ENCODE data around the gene AOPEP.

AOPEP gene

DNA sequence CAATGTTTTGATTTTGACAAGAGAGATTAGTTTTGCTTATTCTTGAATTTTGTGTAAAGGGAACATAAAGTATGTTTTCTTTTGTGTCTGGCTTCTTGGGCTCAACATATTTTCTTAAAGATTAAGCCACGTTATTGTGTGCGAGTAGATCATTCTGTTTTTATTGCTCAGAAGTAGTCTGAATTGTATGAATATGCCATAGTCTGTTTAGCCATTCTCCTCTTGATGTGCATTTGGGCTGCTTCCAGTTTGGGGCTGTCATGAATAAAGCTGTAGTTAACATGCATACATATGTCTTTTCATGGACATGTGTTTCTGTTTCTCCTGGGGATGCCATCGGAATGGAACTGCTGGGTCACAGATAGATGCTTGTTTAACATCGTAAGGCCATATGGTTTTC is 392.1 kb downstream of the AOPEP start:
- DNase-seq (ENCODE audit: low read depth): no peak

DNA sequence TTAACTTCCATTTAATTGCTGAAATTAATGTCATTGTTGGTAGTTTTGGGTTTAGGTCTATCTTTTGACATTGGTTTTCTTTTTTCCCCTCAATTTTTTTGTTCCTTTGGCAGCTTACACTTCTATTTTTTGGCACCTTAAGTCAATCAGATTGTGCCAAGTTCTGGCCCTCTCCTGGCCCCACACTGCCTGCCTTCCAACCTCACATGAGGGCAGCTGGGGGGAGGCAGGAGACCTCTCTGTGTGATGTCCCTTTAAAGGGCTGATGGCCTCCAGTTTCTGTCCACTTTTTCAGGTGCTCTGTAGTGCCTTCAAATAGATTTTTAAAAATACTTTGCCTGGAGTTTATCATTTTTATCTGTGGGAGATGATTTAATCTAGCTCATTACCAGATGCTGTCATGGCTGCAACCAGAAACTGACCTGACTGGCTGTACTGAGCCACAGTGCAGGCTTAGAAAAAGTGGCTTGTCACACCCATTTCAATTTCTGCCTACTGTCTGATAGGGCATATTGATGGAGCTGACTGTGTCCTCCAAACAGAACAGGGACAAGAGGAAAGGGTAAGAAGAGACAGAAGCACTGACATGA is 394.4 kb downstream of the AOPEP start:
- DNase-seq (ENCODE audit: low read depth): no peak

DNA sequence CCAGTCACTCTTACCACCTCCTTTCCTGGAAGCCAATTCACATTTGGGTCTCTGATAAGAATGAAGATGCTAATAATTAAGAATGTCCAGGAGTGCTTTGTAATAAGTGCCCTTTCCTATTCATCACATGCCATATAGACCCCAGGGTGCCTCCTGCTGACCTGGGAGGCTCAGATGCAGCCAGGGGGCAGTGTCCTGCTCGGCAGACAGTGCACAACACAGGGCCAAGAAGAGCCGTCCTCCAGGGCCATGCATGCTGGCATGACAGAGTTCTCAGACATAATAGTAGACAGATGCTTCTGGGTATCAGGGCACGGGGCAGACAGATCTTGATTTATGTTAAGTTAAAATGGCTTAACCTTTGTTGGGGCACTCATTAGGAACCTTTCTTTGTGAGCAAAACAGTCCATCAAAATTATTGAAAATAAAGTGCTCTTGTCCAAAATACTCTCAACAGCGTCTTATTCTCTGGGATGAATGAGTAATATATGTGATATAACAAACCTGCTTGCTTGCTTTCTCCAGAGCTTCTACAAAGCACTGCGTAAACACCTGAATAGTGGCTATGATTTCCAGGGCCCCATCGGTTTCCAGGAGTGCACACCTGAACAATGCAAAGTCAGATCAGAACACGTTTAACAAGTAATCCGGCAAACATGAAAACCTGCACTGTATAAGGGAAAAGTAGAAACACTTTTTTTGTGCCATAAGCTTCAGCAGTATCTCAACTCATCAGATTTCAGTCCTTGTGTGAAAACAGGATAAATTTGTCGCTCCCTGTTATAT is 398.3 kb downstream of the AOPEP start:
- DNase-seq (ENCODE audit: low read depth): no peak

DNA sequence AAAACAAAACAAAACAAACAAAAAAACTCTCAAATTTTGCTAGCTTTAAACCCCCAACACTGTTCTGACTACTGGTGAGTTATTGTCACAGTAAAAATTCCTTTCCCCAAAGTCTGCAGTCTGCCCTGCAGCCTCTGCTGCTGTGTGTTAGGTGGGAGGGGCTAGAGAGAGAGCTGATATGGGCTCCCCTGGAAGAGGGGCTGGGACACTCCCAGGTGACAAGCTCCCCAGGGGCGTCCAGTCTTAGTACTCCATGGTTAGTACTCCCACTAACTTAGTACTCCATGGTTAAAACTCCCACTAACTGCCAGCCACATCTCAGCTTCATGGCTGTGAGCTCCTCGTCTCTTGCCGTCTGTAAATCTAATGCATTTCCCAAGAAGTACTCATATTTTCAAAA is 399.2 kb downstream of the AOPEP start:
- no peak for DNase-seq (ENCODE audit: low read depth)

DNA sequence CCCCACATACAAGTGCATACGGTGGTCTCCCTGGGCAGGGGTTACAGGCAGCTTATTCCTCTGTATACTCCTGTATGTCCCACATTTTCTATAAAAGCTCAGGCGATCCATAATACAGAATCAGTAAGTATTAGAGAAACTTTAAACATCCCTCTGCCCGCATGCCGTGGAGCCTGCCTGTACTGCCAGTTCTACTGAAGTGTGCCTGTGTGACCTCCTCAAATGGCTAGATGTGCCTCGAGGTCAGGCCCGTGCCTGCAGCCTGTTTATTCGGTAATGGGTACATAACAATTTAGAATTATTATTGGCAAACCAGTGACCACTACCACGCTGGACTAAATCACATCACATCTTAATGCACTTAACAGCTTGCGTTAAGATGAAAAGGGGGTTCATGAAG is 400.2 kb downstream of the AOPEP start:
- DNase-seq (ENCODE audit: low read depth): no peak

DNA sequence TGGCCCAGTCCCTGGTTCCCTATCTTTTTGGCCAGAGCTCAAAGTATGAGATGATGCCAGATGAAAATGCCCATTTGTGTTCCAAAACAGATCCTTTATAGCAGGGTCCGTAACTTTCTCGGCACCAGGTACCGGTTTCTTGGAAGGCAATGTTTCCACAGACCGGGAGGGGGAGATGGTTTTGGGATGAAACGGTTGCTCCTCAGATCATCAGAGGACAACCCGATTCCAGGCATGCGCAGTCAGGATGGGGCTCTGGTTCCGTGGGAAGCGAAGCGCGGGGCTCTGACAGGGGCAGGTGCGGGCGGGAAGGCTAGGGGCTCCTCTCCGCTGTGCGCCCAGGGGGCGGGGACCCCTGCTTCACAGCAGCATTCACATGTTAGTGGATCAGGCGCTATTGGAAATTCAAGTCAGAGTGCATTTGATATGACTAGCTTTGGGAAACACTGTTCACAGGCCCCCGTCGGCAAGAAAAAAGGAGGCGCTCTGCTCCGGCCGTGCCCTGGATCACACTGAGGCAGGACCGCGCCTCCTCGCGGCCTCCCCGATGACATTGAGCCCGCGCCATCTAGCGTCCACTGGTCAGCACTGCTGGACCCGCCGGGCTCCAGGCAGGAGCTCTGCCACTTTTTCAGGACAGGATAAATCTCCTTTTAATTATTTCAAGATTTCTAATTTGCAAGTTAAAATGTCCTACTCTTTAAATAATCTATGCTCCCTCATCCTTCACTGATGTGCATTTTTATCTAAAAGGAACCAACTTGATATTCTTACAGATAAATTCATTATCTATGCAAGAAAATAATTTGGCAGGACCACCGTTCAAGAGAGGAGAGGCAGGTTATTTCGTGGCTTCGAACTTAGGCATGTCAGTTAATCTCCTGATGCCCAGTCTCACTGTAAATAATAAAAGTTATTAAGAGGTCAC is 401.0 kb downstream of the AOPEP start:
- peak; percentile 62 for DNase-seq (ENCODE audit: low read depth)

DNA sequence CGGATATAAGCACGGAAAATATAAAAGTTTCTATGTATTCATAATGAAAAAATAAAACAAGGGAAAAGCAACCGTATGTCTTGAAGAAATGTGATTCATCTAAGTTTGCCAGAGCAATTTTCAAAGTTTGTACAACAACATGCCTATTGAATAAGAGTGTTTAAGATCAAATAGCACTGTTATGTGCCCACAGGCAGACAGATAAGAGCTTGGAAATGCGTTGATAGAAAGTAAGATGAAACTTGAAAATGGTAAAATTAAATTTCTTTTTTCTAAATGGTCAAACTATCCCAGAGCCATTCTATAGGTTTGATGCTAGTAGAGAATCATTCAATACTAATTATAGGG is 401.7 kb downstream of the AOPEP start:
- no peak for DNase-seq (ENCODE audit: low read depth)

DNA sequence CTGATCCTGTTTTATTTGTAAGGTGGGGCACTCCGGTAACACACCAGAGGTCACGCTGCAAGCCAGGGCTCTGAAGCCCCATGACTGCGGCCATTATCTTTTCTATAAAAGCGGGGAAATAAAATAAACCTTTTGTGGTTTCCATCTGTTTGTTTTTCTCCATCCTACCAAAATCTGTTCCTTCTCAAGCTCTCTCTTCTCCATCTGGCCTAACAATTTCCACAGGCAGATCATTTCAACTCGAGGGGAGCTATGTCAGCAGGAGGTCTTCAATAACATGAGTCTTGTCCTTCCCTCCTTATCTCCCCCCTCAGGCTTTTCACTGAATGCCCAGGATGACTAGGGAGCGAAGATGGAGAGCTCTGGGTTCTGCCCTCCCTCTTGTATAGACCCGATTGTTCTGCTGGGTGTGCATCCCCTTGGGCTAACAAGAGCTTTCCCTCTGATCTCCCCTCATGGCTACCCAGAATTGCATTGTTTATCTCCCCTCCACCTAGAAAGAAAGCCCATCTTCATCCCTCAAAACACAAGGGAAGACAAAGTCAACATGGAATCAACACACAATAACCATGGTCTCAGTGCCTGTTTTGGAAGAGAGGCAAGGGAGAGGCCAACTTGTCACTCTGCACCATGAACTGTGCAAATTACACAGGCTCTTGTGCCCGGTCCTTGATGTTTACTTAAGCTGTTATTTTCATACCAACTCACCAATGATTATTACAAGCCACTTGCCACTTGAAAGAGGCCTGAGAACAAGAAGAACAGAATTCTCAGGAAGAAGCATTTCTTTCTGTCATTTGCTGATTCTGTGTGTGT is 403.2 kb downstream of the AOPEP start:
- DNase-seq (ENCODE audit: low read depth): no peak

DNA sequence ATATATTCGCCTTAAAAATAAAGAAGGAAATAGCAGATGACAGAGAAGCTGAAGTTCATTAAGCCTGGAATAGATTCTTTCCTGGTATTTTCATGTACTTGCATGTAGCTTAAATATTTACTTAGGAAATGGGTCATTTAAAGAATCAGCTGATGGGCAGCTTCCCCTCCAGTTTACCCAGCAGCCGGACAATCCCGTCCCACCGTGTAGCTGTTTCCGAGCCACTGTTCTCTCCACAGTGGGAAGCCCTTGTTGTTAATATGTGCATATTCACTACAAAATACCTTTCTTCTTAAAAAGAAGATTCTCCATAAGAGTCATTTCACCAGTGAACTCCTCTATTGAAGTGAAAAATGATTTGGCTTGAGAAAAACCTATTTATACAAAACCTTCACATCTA is 404.0 kb downstream of the AOPEP start:
- DNase-seq (ENCODE audit: low read depth): no peak

DNA sequence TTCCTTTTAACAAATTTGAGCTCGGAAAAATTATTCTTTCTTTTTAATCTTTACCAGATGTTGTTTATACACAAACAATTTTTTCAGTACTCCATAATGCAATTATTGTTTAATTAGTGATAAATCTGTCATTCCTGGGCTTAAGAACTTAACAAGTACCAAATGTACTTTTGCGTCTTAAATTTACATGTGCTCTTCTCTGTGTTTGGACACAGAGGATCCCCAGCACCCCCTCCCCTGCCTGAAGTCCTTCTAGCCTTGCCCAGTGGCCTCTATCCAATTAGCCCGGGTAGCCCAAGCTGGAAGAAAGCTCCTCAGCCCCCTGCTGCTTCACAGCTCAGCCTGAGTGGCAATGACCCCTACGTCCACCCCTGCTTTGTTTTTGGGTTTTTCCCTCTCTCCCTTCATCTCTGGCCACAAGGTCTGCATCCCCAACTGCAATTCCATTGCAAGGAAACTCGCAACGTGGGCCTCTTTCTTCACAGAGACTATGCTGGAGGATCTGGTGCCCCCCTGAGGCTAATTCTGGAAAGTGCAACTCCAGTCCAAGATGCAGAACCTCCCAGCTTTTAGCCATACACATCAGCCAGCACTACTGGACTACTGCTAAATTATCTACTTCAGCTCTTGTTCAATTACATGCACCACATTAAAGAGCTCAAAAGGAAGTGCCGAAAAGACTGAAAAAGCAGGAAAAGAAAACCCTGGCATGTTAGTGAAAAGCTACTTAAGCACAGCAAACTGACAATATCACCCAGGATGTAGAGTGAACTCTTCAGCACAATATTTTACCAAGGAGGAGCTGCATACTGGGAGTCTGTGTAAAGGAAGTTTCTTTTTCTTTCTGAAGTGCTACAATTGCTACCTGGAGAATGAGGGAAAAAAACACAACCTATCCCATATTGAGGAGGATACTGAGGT is 404.8 kb downstream of the AOPEP start:
- DNase-seq (ENCODE audit: low read depth): peak; percentile 22

DNA sequence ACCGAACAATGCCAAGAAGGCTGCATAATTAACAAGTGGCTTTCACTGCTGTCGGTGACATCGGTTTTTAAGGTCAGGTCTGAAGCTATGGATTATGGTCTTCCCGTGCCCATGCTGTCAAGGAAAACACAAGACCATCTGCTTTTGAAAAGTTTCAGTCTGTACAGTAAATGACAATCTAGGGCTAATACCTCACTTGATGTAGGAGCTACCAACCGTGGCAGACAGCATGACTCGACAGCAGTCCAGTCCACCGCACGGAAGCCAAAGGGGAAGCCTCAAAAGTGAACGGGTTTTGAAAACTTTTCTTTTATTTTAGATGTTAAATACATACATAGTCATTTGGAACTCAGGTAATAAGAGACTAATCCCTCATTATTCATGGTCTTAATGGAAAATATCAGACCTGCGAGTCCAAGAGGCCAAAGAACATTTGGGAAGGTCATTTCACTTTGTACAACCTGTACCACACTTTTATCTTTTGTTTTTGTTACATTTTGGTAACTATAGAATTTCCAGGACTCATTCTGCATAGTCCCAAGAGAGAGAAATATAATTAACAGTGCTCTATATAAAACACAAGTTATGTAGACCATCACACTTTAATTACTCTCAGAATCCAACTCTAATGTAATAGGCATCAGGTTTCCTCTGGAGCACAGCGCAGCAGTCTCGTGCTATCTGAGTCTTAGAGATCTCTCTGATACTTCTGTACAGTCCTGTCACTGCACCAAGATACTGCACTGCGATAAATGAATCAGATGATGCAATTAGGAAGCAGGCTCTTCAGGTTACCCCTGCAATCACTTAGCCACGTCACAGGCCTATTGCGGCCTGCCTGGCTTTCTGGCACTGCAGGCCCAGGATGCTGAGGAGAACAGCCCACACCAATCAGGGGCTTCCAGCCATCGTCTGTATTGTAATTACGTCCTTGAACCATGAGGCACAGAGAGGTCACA is 406.1 kb downstream of the AOPEP start:
- DNase-seq (ENCODE audit: low read depth): no peak

DNA sequence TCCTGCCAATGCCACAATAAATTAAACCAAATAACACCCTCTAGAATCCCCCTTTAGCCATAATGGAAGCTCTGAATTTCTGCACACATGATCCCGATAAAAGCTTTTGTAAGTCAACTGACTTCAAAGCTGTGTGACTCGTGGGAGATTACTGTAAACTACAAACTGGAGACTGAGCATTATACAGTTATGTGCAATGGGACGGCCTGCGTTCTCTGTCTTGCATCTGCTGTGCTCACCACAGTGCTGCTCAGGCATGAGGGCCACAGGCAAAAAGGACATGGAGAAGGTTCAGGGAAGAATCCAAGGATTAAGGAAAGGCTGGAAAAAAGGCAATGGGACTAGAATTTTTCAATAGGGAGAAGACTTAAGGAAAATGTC is 406.8 kb downstream of the AOPEP start:
- DNase-seq (ENCODE audit: low read depth): no peak

DNA sequence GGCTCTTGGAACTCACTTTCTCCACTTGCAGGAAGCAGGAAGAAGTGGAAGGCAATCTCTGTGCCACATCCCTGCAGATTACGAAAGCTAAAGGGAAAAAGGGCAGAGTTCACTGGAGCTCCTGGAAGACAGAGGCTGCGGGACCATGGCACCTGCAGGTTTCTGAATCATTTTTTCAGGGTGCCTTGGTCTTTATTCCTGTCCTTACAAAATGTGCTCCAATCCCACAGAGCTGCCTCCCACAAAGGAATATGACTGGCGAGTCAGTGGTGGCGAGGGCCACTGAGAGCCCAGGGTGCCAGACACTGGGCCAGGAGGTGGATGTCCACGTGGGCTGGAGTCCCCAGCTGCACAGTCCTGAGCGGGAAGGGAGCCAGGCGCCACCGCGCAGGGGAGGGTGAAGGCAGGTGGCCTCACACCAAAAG is 408.0 kb downstream of the AOPEP start:
- DNase-seq (ENCODE audit: low read depth): no peak

DNA sequence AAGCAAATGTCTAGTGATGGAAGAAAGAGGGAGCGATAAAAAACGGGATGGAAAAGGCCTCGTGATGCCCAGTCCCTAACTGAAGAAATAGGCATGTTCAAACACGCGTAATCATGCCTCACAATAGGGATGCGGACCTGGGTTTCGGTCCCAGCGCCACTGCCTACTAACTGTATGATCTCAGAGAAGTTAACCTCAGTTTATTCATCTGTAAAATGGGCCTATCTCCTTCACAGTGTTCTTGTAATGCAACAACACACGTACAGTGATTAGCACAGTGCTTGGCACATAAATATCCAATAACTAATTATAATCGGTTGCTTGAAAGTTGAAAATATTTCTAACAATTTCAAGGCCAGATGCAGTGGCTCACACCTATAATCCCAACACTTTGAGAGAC is 409.3 kb downstream of the AOPEP start:
- DNase-seq (ENCODE audit: low read depth): no peak

All from activated T-cell treated with anti-CD3 and anti-CD28 coated beads for 24 hours (primary cell).